Activated CD4-positive, CD25-positive, alpha-beta regulatory T cell treated with anti-CD3 and anti-CD28 coated beads, Interleukin-2, amount 50 U/mL, for 16 hours (primary cell): ENCODE data around the gene C20orf204.

Source experiments
- DNase-seq: peaks from one replicate; pipeline ENCODE4 v3.0.0-alpha.2; 2020; ENCODE audit warnings: low read depth, low spot score

The C20orf204 gene

DNA sequence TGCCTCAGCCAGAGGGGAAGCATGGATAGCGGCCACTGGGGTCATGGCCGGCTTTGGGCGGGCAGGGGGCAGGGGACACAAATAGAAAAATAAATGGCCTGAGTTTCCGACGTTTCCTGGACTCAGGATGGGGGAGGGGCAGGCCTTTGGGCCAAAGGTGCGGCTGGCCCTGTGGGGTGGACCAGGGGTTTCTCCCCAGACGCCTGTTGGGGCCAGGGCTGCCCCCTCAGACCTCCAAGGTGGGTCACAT lies 20.6 kb downstream of the C20orf204 start:
- no peak for DNase-seq

DNA sequence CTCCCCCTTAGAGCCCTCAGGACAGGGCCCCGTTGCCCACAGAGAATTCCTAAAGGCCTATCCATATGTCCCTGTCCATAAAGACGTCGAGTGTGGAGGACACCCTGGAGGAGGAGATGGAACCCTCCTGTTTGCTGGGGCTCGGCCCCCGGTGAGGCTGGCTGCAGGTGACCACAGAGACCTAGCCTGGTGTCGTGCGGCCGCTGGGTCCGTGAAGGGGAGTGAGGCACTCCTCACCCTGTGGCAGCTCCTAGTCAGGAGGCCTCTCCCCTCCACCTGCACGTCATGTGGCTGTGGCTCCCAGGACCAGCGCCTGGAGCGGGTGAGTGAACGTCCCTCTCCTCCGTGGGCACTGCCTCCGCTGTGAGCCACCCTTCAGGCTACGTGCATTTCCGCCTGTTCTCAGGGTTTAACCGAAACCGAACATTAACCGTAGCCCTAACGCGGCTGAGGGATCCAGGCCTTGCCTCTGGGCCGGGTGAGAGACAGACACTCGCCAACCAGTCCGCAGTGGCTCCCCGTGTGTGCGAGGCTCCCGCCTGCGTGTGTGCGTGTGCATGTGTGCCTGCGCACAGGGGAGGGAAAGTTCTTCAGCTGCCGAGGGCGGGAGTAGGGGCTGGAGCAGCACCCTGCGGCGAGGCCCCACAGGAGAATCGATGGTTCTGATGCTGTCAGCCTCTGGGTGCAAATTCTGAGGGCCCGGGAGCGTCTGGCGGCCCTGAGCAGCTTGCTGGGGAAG lies 21.1 kb downstream of the C20orf204 start:
- no peak for DNase-seq

DNA sequence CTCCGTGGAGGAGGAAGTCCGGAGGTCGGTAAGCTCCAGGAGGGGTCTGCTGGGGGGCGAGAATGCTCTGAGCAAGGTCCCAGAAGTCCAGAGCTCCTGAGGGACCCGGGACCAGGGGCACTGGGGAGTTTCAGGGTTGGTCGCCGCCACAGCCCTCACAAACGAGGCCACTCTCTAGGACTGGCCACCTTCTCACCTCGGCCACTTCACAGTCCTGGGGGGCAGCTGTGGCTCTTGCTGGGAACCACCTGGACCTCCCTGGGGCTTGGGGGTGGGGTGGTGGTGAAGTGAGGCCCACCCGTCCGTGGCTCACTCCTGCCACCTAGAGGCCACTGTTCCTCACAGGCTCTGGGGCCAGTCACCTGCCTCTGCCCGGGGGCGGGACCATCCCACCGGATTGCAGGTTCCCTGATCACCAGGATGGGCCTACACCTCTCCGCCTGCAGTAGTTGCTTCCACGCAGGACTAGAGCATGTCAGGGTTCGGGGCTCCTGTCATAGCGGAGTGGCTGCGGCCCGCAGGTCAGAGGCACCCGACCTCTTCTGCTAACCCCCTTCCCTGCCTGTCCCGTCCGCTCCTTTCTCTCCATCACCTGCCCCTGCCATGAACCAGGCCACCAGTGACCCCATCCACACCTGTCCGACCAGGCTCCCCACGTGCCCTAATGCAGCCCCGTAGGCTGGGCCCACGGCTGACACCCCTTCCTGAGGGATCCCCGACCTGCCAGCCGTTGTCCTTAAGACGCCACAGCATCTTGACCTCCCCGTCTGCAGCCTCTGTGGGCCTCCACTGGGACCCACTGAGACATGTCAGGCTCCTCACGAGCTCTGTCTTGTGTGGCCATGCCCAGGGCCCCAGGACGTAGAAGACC lies 21.9 kb downstream of the C20orf204 start:
- peak; percentile 50 for DNase-seq

DNA sequence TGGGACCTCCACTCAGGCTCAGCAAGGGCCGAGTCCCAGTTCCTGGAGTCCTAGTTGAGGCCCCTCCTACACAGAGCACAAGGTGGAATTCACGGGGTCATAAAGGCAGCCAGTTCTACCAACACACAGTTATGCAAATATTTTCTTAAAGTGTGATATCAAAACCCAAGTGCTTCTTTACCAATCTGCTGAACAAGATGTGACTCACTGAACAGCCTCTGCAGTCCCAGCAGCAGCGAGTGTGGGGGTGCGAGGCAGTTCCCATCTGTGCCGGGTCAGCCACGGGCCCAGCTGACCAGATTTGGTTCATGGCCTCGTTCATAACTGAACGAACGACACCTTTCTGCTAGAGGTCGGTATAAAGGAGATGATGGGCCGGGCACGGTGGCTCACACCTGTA lies 22.6 kb downstream of the C20orf204 start:
- no peak for DNase-seq

DNA sequence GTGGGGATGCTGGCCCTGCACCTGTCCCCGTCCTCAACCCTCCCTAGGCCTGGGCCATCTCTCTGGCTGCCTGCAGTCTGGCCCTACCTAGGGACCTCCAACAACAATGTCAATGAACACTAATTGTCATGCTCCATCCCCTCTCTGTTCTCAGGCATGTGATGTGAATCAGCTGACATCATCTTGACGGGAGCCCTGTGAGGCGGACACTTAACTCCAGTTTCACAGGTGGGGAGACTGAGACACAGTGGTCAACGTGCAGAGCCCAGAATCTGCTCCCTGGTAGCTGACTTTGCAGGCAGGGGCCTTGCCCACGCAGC lies 26.3 kb downstream of the C20orf204 start:
- DNase-seq, result no peak

DNA sequence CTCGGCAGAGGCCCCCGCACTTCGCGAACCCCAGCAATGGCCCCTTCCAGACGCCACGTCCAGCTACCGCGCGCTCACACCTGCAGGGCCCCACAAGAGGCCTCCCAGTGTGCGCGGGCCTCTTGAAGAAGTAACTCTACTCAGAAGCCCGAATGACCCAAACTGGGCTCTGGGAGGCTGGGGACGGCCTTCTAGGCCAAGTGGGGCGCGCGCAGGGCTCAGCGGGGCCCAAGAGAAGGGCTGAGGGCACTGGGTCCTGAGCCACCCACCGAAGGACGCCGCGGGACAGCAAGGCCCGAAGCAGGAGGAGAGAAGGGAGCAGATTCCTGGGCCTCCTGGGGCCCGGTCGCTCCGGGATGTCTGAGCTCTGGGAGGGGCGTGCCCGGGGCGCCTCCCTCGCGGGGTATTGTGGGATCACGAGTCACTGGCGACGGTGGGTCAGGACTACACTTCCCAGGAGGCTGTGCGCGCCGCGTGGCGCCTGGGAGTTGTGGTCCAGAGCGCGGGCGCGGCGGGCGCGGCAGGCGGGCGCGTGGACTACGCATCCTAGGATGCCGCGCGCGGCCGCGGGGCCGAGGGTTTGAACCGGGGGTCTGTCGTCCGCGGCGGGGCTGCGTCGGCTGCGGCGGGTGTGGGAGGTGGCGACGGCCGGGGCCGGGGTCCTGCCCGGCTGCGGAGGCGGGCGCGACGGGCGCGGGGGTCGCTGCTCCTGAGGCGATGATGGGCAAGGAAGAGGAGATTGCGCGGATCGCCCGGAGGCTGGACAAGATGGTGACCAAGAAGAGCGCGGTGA lies 26.8 kb downstream of the C20orf204 start, which contains the start of gene TCEA2:
TCEA2 (plus strand) TSS at position 603 of the 793 bp plus-strand sequence; CDS start at position 718, 115 bp downstream.
- DNase-seq, result peak; percentile 87

DNA sequence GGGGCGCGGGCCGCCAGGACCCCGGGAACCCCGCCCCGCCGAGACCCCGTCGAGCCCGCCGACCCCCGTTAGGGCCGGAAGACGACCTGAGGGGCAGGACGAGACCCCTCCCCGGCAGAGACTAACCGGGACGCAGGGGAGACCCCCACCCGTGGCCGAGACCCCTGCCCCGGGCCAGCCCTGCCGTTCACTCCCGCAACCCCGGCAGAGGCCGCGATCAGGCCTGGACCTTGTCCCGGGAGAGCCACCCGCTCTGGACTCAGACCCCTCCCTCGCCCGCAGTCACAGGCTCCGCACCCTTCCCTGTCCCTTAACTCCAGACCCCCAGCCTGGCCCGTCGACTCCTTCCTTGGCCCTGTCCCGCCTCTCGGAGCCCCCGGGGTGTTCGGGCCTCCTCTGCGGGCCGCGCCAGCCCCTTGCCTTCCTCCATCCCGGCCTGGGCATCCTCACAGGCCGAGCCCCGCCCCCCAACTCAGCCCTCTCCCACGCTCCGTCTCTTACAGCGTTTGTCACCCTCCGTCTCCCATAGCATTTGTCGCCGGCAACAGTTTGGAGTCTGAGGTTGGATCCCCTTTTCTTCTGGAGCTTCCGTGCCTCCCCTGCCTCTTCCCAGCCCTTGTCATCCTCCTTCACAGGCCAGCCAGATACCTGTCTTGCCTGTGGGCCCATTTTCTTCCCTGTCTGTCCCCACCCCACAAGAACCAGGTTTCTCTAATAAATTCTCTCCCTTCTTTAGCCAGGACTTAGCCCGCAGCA lies 27.6 kb downstream of the C20orf204 start:
- DNase-seq, result no peak

DNA sequence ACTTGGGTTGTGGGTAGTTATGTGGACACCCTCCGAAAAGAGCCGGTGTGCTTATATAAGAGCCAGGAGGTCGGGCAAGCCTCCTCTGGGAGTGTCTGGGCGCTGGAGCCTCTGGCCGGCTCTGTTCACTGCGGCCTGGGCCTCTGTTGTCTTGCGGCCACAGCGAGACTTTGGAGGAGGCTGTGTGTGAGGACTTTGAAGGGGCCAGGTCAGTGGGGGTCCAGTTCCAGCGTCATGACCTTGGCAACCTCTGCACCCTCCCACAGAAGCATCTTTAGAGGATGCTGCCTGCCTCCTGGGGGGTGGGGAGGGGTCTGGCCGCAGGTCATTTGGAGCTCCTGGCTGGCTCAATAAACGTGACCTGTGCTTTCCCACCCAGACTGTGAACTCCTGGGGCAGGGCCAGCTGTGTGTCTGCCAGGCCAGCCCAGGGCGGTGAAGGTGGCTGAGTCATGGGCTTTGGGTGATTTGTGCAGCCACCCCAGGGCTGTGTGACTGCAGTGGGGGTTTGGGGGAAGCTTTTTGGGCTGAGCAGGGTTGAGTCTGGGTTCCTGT lies 28.2 kb downstream of the C20orf204 start:
- DNase-seq, result no peak

DNA sequence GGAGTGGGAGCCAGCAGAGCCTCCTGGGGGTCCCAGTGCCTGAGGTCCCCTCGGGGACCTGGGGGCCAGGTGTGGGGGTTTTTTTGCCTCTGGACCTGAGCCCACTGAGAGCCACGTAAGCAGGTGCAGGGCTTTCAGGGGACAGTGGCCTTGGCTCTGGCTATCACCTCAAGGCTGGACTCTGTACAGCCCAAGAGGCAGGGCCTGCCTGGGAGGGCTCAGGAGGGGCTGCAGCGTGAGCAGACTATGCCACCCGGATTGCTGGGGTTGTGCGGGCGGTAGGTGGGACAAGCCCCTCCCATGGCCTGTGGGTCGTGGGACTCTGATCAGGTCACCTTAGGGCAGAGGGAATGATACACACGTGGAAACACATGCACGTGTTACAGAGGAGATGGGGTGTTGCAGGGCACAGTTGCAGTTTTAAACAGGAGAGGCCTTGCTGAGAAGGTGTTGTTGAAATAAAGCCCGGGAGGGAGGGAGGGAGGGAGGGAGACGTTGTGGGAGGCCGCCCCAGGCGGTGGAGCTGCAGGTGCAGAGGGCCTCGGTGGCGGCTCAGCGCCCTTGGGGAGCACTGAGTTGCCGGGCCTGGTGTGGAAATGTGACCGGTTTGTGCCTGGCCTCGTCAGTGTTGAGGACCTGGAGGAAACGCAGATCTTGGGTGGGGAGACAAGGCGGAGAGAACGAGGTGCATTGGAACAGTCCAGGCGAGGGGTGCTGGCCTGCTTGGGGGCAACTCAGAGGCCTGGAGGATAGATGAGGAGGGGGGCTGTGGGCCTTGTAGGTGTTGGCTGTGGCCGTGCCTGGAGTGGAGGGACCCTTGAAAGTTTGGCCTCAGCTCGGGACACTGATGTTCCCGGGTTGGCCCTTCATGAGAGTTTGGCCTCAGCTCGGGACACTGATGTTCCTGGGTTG lies 29.3 kb downstream of the C20orf204 start:
- DNase-seq, result no peak

DNA sequence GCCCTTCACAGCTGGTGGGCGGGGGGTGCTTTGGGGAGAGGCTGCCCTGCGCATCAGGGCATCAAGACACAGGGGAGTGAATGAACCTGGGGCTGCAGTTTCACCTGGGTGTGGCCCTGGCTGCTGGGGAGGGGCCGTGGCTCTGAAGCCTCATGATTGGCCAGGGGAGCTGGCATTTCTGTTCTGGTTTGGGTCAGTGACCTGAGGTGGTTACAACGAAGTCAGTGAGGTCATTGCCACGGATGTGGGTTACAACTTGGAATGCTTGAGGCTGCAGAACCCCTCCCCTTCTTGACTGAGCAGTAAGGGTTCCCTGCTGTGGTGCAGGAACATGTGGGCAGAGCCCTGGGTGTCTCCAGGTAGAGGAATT lies 30.0 kb downstream of the C20orf204 start:
- DNase-seq, result no peak

DNA sequence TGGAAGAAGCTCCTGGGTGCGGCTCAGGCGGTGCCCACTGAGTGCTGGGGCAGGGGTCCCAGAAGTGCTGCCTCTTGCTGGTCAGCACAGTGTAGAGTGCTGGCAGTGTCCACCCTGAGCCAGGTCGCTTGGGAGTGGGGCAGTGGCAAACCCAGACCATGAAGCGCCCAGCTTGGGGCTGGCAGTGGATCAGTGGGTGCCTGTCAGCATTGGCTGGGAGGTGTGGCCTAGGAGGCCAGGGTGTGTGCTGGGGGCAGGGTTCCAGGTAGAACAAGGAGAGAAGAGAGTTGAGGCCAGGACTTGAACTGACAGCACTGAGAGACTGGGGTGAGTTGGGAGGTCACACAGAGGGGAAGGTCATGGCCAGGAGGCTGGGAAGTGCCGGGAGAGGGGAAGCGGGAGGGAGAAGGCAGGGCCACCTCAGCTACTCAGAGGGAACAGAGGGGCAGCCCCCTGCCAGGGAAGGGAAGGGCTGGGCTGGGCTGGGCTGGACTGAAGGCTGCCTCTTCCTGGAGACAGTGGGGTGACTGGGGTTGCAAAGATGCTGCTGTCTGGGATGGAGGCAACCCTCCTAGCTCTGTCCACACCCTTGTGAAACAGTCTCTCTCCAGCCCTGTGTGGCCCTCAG lies 31.1 kb downstream of the C20orf204 start:
- DNase-seq, result no peak

DNA sequence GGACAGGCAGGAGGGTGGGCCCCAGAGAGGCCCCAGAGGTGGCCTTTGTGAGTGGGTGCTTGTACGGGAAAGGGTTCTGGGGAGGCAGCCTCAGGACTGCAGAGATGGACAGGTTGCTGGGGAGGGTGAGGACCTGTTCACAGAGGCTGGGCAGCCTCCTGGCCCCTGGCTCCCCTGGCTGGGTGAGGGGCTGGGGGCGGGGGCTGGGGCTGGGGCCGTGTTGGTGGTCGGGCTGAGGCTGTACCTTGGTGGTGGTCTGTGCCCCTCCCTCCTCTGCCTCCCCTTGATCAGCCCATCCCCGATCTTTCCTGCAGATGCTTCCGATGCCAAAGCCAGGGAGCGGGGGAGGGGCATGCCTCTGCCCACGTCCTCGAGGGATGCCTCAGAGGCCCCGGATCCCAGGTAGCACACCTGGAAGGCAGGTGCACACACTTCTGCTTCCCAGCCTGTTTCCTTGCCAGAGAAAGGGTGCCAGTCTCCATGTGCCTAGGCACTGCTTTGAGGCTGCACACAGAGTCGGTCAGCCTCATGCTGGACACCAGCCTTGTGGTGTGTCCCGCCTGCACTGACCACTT lies 31.8 kb downstream of the C20orf204 start:
- no peak for DNase-seq

DNA sequence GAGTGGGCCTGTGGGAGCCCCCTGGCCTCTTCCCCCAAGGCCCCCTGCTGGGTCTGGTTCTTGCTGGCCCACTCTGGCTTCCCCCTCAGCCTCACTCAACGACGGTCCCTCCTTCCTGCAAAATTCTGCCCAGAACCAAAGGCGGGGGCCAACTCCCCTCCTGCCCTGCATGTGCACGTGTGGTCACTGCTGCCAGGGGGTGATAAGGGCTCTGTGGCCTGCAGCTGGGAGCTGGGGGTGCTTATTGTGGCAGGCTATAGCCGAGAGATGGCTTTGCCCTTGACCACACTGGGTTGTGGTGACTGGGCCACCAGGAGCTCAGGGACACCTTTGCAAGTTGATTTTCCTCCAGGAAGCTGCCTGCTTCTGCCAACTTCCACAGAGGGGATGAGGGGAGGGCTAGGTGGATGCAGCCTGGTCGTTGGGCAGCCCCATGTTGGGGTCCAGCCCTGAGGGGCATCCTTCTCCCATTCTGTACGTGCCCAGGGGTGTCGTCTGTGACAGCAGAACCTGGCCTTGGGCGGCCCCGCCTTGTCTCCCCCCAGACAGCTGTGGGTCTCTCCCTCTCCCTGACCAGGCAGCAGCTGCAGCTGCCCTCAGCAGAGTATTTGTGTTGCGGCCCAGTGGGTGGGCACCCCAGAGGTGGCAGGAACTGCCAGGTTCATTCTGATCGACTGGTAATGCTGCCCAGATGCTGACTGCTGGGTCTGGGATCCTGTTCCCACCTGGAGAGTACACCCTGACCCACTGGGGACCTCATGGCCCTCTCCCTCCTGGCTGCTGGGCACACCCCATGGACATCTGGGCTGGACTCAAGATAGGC lies 32.6 kb downstream of the C20orf204 start:
- no peak for DNase-seq

DNA sequence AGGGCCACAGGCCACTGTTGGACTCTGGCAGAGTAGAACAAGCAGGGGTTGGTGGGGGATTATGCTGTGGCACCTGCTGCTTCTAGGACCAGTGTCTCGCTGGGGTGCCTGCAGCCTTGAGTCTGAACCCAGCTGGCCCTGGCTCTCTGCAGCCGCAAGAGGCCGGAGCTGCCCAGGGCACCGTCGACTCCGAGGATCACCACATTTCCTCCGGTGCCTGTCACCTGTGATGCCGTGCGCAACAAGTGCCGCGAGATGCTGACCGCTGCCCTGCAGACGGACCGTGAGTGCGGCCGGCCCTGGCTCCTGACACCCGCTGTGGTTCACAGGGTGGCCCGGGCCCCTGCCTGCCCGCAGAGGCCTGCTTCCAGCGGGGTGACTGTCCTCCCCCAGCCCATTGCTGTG lies 33.2 kb downstream of the C20orf204 start:
- no peak for DNase-seq

DNA sequence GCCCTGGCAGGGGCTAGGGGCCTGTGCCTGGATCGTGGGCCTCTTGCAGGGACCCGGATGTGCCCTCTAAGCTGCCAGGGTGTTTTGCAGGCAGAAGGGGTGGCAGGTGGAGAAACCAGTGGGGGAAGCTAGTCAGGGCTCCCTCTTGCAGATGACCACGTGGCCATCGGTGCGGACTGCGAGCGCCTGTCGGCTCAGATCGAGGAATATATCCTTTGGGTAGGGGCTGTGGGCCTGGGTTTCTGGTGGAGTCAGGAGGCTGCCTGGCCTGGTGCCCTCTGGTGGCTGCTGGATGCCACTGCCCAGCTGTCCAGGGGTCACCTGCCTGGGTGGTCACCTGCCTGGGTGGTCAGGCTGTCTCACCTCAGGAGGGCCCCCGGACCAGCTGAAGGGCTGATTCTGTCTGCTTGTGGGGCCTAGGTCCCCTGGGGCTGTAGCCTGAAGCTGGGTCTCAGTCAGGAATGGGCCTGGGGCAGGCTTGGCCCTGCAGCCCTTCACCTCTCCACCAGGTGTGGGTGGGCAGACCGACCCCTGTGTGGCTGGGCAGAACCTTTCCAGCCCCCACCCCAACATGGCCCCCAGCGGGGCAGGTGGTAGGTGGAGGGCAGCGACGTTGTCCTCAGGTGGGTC lies 33.7 kb downstream of the C20orf204 start:
- no peak for DNase-seq

DNA sequence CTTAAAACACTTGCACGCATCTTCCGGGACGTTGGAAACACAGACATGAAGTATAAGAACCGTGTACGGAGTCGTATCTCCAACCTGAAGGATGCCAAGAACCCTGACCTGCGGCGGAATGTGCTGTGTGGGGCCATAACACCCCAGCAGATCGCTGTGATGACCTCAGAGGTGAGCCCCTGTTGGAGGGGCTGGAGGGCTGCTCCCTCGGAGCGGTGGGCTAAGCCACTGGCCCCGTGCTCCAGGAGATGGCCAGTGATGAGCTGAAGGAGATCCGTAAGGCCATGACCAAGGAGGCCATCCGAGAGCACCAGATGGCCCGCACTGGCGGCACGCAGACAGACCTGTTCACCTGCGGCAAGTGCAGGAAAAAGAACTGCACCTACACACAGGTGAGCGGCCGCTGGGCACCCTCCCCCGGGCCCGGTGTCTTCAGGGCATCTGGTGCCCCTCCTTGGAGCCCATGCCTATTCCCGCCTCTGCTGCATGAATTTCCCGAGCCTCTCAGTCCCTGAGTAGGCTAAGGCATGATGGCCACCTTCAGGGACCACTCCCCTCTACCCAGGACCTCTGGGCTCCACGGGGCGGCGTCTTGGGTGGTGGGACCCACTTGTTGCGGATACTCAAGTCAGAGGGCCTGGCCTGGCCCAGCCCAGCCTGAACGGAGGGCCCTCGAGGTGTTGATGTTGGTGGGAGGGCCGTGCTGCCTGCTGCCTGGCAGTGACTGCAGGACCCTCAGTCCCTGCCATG lies 34.4 kb downstream of the C20orf204 start:
- no peak for DNase-seq
